Breast epithelium (tissue), 3 donors: ENCODE data around the gene PYGO2.

Experiments
- CTCF ChIP-seq, 3 donors: fragments of 450-650 bp; IDR thresholded peaks; one replicate each; pipeline ENCODE4 v1.5.1; 2016 to 2017; ENCODE audit warnings: antibody characterized with exemption in 3 of 3, mild to moderate bottlenecking in 3 of 3, moderate library complexity in 3 of 3
- POLR2A ChIP-seq: fragments of 450-650 bp; IDR thresholded peaks from one replicate; pipeline ENCODE4 v1.6.1; 2016; ENCODE audit warnings: antibody characterized with exemption, mild to moderate bottlenecking, moderate library complexity
- POLR2AphosphoS5 ChIP-seq, 3 donors: sonication (generic); formaldehyde crosslinking; IDR thresholded peaks; one replicate each; pipeline ENCODE4 v1.6.1; 2017; ENCODE audit warnings: antibody characterized with exemption in 3 of 3

GRCh38 chr1:154940213-154940560 lies 21.4 kb downstream of the PYGO2 start:
- TF ChIP-seq CTCF (IDR thresholded peaks at IDR 0.05) (no peak), POLR2AphosphoS5 (IDR thresholded peaks at IDR 0.05) (no peak), POLR2A (no peak)
